ENCODE measurements around the gene SLC10A3. TPM values are rescaled to one million over a fixed set of nuclear protein-coding genes. Genes with fewer than 3 reads are reported as not detected.

Gene SLC10A3
- total RNA-seq, 1 donor from 2014 or later, result 20.6 TPM

GRCh38 chrX:154508384-154508745, 17.9 kb upstream of the SLC10A3 start:
- TF ChIP-seq CTCF (IDR thresholded peaks at IDR 0.05), result no peak
- H3K4me3 Mint-ChIP-seq (ENCODE audit: unreplicated experiment), result no peak overlapping the region
- H3K36me3 Mint-ChIP-seq (ENCODE audit: unreplicated experiment), result peaks cover 11% of the 10 kb centered on the region
- peaks cover 3% of the 10 kb centered on the region for H3K4me1 Mint-ChIP-seq (ENCODE audit: unreplicated experiment)
- H3K9me3 Mint-ChIP-seq (ENCODE audit: unreplicated experiment), result no peaks in the 10 kb centered on the region
- H3K27me3 Mint-ChIP-seq (ENCODE audit: unreplicated experiment), result no peaks in the 10 kb centered on the region
- DNase-seq (ENCODE audit: extremely low spot score, unreplicated experiment), result no peak
- no peak overlapping the region for H3K27ac Mint-ChIP-seq (ENCODE audit: unreplicated experiment)

GRCh38 chrX:154507673-154508383, 17.4 kb upstream of the SLC10A3 start:
- DNase-seq (ENCODE audit: extremely low spot score, unreplicated experiment), result no peak
- no peak for TF ChIP-seq CTCF (IDR thresholded peaks at IDR 0.05)
- no peaks in the 10 kb centered on the region for H3K27me3 Mint-ChIP-seq (ENCODE audit: unreplicated experiment)
- H3K9me3 Mint-ChIP-seq (ENCODE audit: unreplicated experiment), result no peaks in the 10 kb centered on the region
- H3K4me3 Mint-ChIP-seq (ENCODE audit: unreplicated experiment), result no peak overlapping the region
- H3K4me1 Mint-ChIP-seq (ENCODE audit: unreplicated experiment), result peaks cover 3% of the 10 kb centered on the region
- H3K36me3 Mint-ChIP-seq (ENCODE audit: unreplicated experiment), result peaks cover 11% of the 10 kb centered on the region
- H3K27ac Mint-ChIP-seq (ENCODE audit: unreplicated experiment), result no peak overlapping the region

- Mint-ChIP-seq H3K36me3 (ENCODE audit: unreplicated experiment) (peaks cover 11% of the 10 kb centered on the region), H3K27ac (ENCODE audit: unreplicated experiment) (no peak overlapping the region), H3K27me3 (ENCODE audit: unreplicated experiment) (no peaks in the 10 kb centered on the region), H3K9me3 (ENCODE audit: unreplicated experiment) (no peaks in the 10 kb centered on the region), H3K4me1 (ENCODE audit: unreplicated experiment) (peaks cover 3% of the 10 kb centered on the region), H3K4me3 (ENCODE audit: unreplicated experiment) (no peak overlapping the region)
- DNase-seq (ENCODE audit: extremely low spot score, unreplicated experiment), result no peak
- TF ChIP-seq CTCF (IDR thresholded peaks at IDR 0.05), result no peak
Measured at GRCh38 chrX:154506483-154507332, 16.3 kb upstream of the SLC10A3 start.

GRCh38 chrX:154505734-154506133, 15.3 kb upstream of the SLC10A3 start:
- no peak for TF ChIP-seq CTCF (IDR thresholded peaks at IDR 0.05)
- DNase-seq (ENCODE audit: extremely low spot score, unreplicated experiment), result no peak
- Mint-ChIP-seq H3K27me3 (ENCODE audit: unreplicated experiment) (no peaks in the 10 kb centered on the region), H3K36me3 (ENCODE audit: unreplicated experiment) (peaks cover 7% of the 10 kb centered on the region), H3K27ac (ENCODE audit: unreplicated experiment) (no peak overlapping the region), H3K9me3 (ENCODE audit: unreplicated experiment) (no peaks in the 10 kb centered on the region), H3K4me1 (ENCODE audit: unreplicated experiment) (peaks cover 3% of the 10 kb centered on the region), H3K4me3 (ENCODE audit: unreplicated experiment) (no peak overlapping the region)

- no peak for TF ChIP-seq CTCF (IDR thresholded peaks at IDR 0.05)
- Mint-ChIP-seq H3K27me3 (ENCODE audit: unreplicated experiment) (no peaks in the 10 kb centered on the region), H3K27ac (ENCODE audit: unreplicated experiment) (no peak overlapping the region), H3K36me3 (ENCODE audit: unreplicated experiment) (no peaks in the 10 kb centered on the region), H3K4me1 (ENCODE audit: unreplicated experiment) (peaks cover 3% of the 10 kb centered on the region), H3K9me3 (ENCODE audit: unreplicated experiment) (no peaks in the 10 kb centered on the region), H3K4me3 (ENCODE audit: unreplicated experiment) (no peak overlapping the region)
- DNase-seq (ENCODE audit: extremely low spot score, unreplicated experiment), result no peak
Measured at GRCh38 chrX:154502989-154503388, 12.6 kb upstream of the SLC10A3 start.

Data from osteocyte (in vitro differentiated cells).